GM23338 (cell line): ENCODE data around the gene MITF. TPM values are rescaled to one million over a fixed set of nuclear protein-coding genes. Genes with fewer than 3 reads are reported as not detected.

Experiments used
- ATAC-seq: fragments of 200-7000 bp; cut with Tn5 transposase; 3 replicates; pipeline ENCODE4 v1.9.1; 2020
- DNase-seq: peaks from one replicate; pipeline ENCODE4 v3.0.0-alpha.2; 2015; ENCODE audit warnings: low spot score
- H2AFZ ChIP-seq: fragments of 200-600 bp; sonication (generic); 2 replicates; pipeline ENCODE4 v1.8.0; 2016; ENCODE audit warnings: antibody characterized with exemption, mild to moderate bottlenecking, moderate library complexity
- H3F3A ChIP-seq: fragments of 200-600 bp; sonication (generic); replicated peaks from 2 replicates; pipeline ENCODE4 v1.8.0; 2017; ENCODE audit warnings: antibody characterized with exemption, mixed run types, low read depth
- H3K27ac ChIP-seq: fragments of 200-600 bp; sonication (generic); 2 replicates; pipeline ENCODE4 v1.6.1; 2016; ENCODE audit warnings: low read depth
- H3K27me3 ChIP-seq: fragments of 200-600 bp; sonication (generic); 2 replicates; pipeline ENCODE4 v1.8.0; 2016; ENCODE audit warnings: mild to moderate bottlenecking, mixed run types, moderate library complexity; ENCODE audit not compliant: insufficient read depth
- H3K36me3 ChIP-seq: fragments of 200-600 bp; sonication (generic); 2 replicates; pipeline ENCODE4 v1.8.0; 2016; ENCODE audit warnings: mild to moderate bottlenecking; ENCODE audit not compliant: insufficient read depth
- H3K4me1 ChIP-seq: fragments of 200-600 bp; sonication (generic); 2 replicates; pipeline ENCODE4 v1.8.0; 2016; ENCODE audit warnings: mild to moderate bottlenecking, moderate library complexity; ENCODE audit not compliant: insufficient read depth
- H3K4me2 ChIP-seq: fragments of 200-600 bp; sonication (generic); 2 replicates; pipeline ENCODE4 v1.7.1; 2017; ENCODE audit warnings: mixed run types
- H3K4me3 ChIP-seq: fragments of 200-600 bp; sonication (generic); 2 replicates; pipeline ENCODE4 v1.6.1; 2016; ENCODE audit warnings: mixed run types
- H3K79me2 ChIP-seq: fragments of 200-600 bp; sonication (generic); replicated peaks from 2 replicates; pipeline ENCODE4 v1.8.0; 2017; ENCODE audit warnings: mild to moderate bottlenecking; ENCODE audit not compliant: insufficient read depth
- H3K9me2 ChIP-seq: fragments of 200-600 bp; sonication (generic); 2 replicates; pipeline ENCODE4 v1.8.0; 2017; ENCODE audit not compliant: insufficient read depth
- H4K20me1 ChIP-seq: fragments of 200-600 bp; sonication (generic); replicated peaks from 2 replicates; pipeline ENCODE4 v1.8.0; 2017; ENCODE audit warnings: mild to moderate bottlenecking; ENCODE audit not compliant: insufficient read depth
- H3K27ac Mint-ChIP-seq: 2 replicates; pipeline ENCODE4 v1.8.0; 2020; ENCODE audit warnings: inconsistent platforms, mild to moderate bottlenecking, moderate library complexity, mixed read lengths
- H3K27me3 Mint-ChIP-seq: 3 replicates; pipeline ENCODE4 v1.8.0; 2022; ENCODE audit warnings: low read depth, mild to moderate bottlenecking, moderate library complexity, mixed read lengths, inconsistent platforms; ENCODE audit not compliant: insufficient read depth, poor library complexity
- H3K36me3 Mint-ChIP-seq: 3 replicates; pipeline ENCODE4 v1.8.0; 2021; ENCODE audit warnings: low read depth, mild to moderate bottlenecking, inconsistent platforms, moderate library complexity, mixed read lengths
- H3K4me1 Mint-ChIP-seq: 3 replicates; pipeline ENCODE4 v1.8.0; 2020; ENCODE audit warnings: mild to moderate bottlenecking, inconsistent platforms, mixed read lengths
- H3K4me3 Mint-ChIP-seq: 3 replicates; pipeline ENCODE4 v1.8.0; 2021; ENCODE audit warnings: moderate library complexity, mild to moderate bottlenecking, inconsistent platforms, mixed read lengths
- H3K9me3 Mint-ChIP-seq: 3 replicates; pipeline ENCODE4 v1.8.0; 2020; ENCODE audit warnings: moderate library complexity, mild to moderate bottlenecking, inconsistent platforms, mixed read lengths
- ETS1 ChIP-seq: IDR thresholded peaks from 2 replicates; pipeline ENCODE4 v1.6.1; 2016; ENCODE audit warnings: antibody characterized with exemption
- EZH2 ChIP-seq: fragments of 200-600 bp; sonication (generic); IDR thresholded peaks from one replicate; pipeline ENCODE4 v1.8.0; 2017; ENCODE audit warnings: antibody characterized with exemption, mild to moderate bottlenecking, low read depth; ENCODE audit not compliant: unreplicated experiment
- NANOG ChIP-seq: IDR thresholded peaks from 2 replicates; pipeline ENCODE4 v1.6.1; 2016; ENCODE audit warnings: antibody characterized with exemption, borderline replicate concordance
- ZNF114 ChIP-seq: fragments of 250-450 bp; sonication (Bioruptor Pico); IDR thresholded peaks from 2 replicates; pipeline ENCODE4 v1.5.0; 2020; ENCODE audit warnings: mild to moderate bottlenecking, moderate library complexity
- polyA plus RNA-seq: library from polyadenylated mRNA; unstranded; fragments of >200 nt; fragmentation: Nextera tagmentation; extraction: Ambion mirVana; gene quantifications from 2 replicates; pipeline ENCODE4 v1.2.1, GENCODE V29; 2016
- total RNA-seq: library from RNA; depleted of rRNA; stranded (reverse); fragments of >200 nt; shearing (Covaris generic); gene quantifications from 2 replicates; pipeline ENCODE4 v1.2.3, GENCODE V29; 2014
- TF ChIP-seq, protein P1 (sequence below): fragments of 250-450 bp; sonication (Bioruptor Pico); IDR thresholded peaks from 2 replicates; pipeline ENCODE4 v1.5.0; 2020; ENCODE audit warnings: mild to moderate bottlenecking, moderate library complexity

Gene MITF
- total and polyA plus RNA-seq, 2 experiments from 2014 or later: 1.9 to 2.4 TPM

DNA sequence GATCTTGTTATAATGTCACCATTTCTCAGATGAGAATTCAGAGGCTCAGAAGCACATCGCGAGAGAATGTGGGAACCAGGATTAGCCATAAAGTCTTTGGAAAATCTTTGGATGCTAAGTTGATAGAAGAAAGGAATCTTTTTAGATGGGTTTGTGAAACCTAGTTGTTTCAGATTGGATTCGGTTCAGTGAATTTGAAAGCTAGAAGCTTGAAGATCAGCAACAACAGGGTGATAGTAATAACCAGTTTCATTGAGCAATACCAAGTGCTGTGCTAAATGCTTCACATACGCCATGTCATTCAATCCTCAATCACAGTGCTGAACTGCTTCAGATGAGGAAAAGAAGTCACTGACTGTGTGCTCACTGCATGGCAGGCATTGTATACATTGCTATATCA lies 47.4 kb upstream of the MITF start:
- H3K79me2 ChIP-seq: no peaks in the 10 kb centered on the region
- ATAC-seq: no peak

More for the DNA sequence above, 47.4 kb upstream of the MITF start:
- H3K27ac ChIP-seq: no peak overlapping the region
- H4K20me1 ChIP-seq: no peaks in the 10 kb centered on the region
- TF ChIP-seq EZH2: no peak
- no peak for TF ChIP-seq NANOG
- TF ChIP-seq, protein P1, sequence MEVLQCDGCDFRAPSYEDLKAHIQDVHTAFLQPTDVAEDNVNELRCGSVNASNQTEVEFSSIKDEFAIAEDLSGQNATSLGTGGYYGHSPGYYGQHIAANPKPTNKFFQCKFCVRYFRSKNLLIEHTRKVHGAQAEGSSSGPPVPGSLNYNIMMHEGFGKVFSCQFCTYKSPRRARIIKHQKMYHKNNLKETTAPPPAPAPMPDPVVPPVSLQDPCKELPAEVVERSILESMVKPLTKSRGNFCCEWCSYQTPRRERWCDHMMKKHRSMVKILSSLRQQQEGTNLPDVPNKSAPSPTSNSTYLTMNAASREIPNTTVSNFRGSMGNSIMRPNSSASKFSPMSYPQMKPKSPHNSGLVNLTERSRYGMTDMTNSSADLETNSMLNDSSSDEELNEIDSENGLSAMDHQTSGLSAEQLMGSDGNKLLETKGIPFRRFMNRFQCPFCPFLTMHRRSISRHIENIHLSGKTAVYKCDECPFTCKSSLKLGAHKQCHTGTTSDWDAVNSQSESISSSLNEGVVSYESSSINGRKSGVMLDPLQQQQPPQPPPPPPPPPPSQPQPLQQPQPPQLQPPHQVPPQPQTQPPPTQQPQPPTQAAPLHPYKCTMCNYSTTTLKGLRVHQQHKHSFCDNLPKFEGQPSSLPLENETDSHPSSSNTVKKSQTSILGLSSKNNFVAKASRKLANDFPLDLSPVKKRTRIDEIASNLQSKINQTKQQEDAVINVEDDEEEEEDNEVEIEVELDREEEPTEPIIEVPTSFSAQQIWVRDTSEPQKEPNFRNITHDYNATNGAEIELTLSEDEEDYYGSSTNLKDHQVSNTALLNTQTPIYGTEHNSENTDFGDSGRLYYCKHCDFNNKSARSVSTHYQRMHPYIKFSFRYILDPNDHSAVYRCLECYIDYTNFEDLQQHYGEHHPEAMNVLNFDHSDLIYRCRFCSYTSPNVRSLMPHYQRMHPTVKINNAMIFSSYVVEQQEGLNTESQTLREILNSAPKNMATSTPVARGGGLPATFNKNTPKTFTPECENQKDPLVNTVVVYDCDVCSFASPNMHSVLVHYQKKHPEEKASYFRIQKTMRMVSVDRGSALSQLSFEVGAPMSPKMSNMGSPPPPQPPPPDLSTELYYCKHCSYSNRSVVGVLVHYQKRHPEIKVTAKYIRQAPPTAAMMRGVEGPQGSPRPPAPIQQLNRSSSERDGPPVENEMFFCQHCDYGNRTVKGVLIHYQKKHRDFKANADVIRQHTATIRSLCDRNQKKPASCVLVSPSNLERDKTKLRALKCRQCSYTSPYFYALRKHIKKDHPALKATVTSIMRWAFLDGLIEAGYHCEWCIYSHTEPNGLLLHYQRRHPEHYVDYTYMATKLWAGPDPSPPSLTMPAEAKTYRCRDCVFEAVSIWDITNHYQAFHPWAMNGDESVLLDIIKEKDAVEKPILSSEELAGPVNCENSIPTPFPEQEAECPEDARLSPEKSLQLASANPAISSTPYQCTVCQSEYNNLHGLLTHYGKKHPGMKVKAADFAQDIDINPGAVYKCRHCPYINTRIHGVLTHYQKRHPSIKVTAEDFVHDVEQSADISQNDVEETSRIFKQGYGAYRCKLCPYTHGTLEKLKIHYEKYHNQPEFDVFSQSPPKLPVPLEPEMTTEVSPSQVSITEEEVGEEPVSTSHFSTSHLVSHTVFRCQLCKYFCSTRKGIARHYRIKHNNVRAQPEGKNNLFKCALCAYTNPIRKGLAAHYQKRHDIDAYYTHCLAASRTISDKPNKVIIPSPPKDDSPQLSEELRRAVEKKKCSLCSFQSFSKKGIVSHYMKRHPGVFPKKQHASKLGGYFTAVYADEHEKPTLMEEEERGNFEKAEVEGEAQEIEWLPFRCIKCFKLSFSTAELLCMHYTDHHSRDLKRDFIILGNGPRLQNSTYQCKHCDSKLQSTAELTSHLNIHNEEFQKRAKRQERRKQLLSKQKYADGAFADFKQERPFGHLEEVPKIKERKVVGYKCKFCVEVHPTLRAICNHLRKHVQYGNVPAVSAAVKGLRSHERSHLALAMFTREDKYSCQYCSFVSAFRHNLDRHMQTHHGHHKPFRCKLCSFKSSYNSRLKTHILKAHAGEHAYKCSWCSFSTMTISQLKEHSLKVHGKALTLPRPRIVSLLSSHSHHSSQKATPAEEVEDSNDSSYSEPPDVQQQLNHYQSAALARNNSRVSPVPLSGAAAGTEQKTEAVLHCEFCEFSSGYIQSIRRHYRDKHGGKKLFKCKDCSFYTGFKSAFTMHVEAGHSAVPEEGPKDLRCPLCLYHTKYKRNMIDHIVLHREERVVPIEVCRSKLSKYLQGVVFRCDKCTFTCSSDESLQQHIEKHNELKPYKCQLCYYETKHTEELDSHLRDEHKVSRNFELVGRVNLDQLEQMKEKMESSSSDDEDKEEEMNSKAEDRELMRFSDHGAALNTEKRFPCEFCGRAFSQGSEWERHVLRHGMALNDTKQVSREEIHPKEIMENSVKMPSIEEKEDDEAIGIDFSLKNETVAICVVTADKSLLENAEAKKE (CRISPR knock-in tag): no peak
- no peak for TF ChIP-seq ETS1
- no peak for TF ChIP-seq ZNF114
- Mint-ChIP-seq H3K27me3 (peaks cover 7% of the 10 kb centered on the region), H3K36me3 (no peaks in the 10 kb centered on the region), H3K4me1 (0 out of 3 replicates have a peak, but pooled peaks cover 3% of the 10 kb centered on the region), H3K27ac (no peak overlapping the region), H3K4me3 (no peak overlapping the region), H3K9me3 (no peaks in the 10 kb centered on the region)
- no peak for DNase-seq
- H2AFZ ChIP-seq: no peak overlapping the region
- H3F3A ChIP-seq: no peaks in the 10 kb centered on the region
- H3K4me3 ChIP-seq: no peak overlapping the region
- no peaks in the 10 kb centered on the region for H3K9me2 ChIP-seq
- no peak overlapping the region for H3K4me2 ChIP-seq
- H3K4me1 ChIP-seq: no peaks in the 10 kb centered on the region
- H3K27me3 ChIP-seq: peaks cover 27% of the 10 kb centered on the region; the same call in 1 of the 2 replicates
- H3K36me3 ChIP-seq: no peaks in the 10 kb centered on the region
